WTC11 (cell line): Measurements from ENCODE around the gene KCNA1. TPM values are rescaled to one million over a fixed set of nuclear protein-coding genes. Genes with fewer than 3 reads are reported as not detected.

Source experiments
- ATAC-seq: fragments of 200-7000 bp; cut with Tn5 transposase; 2 replicates; pipeline ENCODE4 v1.10.0; 2021; ENCODE audit warnings: mild to moderate bottlenecking, moderate library complexity
- CTCF ChIA-PET: fragments of 300-600 bp; sonication (Branson Sonifier 250); formaldehyde crosslinking; loops from one replicate; lab custom pipeline; 2021; ENCODE audit warnings: antibody characterized with exemption; lab: Charles Lee
- POLR2A ChIA-PET: fragments of 350-600 bp; sonication (Branson Sonifier 250); formaldehyde crosslinking; loops from one replicate; lab custom pipeline; 2021; ENCODE audit warnings: antibody characterized with exemption; lab: Charles Lee
- DNase-seq: peaks from one replicate; pipeline ENCODE4 v3.0.0; 2021; ENCODE audit warnings: low spot score
- H3K27ac Mint-ChIP-seq: 2 replicates; pipeline ENCODE4 v1.8.0; 2021; ENCODE audit warnings: mixed read lengths
- H3K27me3 Mint-ChIP-seq: 2 replicates; pipeline ENCODE4 v1.8.0; 2021; ENCODE audit warnings: low read depth, mild to moderate bottlenecking, moderate library complexity, mixed read lengths
- H3K36me3 Mint-ChIP-seq: 2 replicates; pipeline ENCODE4 v1.8.0; 2021; ENCODE audit warnings: mixed read lengths
- H3K4me1 Mint-ChIP-seq: 2 replicates; pipeline ENCODE4 v1.8.0; 2022; ENCODE audit warnings: mixed read lengths
- H3K4me3 Mint-ChIP-seq: 2 replicates; pipeline ENCODE4 v1.8.0; 2021; ENCODE audit warnings: mild to moderate bottlenecking, moderate library complexity, mixed read lengths
- H3K9me3 Mint-ChIP-seq: 2 replicates; pipeline ENCODE4 v1.8.0; 2021; ENCODE audit warnings: mixed read lengths
- AR ChIP-seq: fragments of 250-450 bp; sonication (Bioruptor Pico); IDR thresholded peaks from 2 replicates; pipeline ENCODE4 v1.9.0; 2021; ENCODE audit warnings: mild to moderate bottlenecking
- ATF1 ChIP-seq: sonication (generic); formaldehyde crosslinking; IDR thresholded peaks from 2 replicates; pipeline ENCODE4 v1.8.1; 2023; ENCODE audit warnings: mild to moderate bottlenecking, moderate library complexity, missing genetic modification reagents
- ATF2 ChIP-seq: sonication (generic); formaldehyde crosslinking; IDR thresholded peaks from 2 replicates; pipeline ENCODE4 v1.8.1; 2022; ENCODE audit warnings: low read depth, missing genetic modification reagents, borderline replicate concordance
- CREM ChIP-seq: sonication (generic); formaldehyde crosslinking; IDR thresholded peaks from 2 replicates; pipeline ENCODE4 v1.8.1; 2022; ENCODE audit warnings: mild to moderate bottlenecking, missing genetic modification reagents, moderate library complexity
- CTCF ChIP-seq: fragments of 200-600 bp; IDR thresholded peaks from 2 replicates; pipeline ENCODE4 v1.8.0; 2022; ENCODE audit warnings: antibody characterized with exemption
- E2F1 ChIP-seq: sonication (generic); formaldehyde crosslinking; IDR thresholded peaks from 2 replicates; pipeline ENCODE4 v1.8.0; 2022; ENCODE audit warnings: mild to moderate bottlenecking, missing genetic modification reagents
- ERG ChIP-seq: fragments of 250-450 bp; sonication (Bioruptor Pico); IDR thresholded peaks from 2 replicates; pipeline ENCODE4 v1.8.0; 2021; ENCODE audit warnings: mild to moderate bottlenecking
- GRHL2 ChIP-seq: fragments of 250-450 bp; sonication (Bioruptor Pico); IDR thresholded peaks from 2 replicates; pipeline ENCODE4 v1.8.0; 2022; ENCODE audit warnings: mild to moderate bottlenecking, moderate library complexity; ENCODE audit not compliant: insufficient replicate concordance, severe bottlenecking
- GTF2I ChIP-seq: fragments of 250-450 bp; sonication (Bioruptor Pico); conservative IDR thresholded peaks from 2 replicates; pipeline ENCODE4 v1.4.0; 2021; ENCODE audit warnings: mild to moderate bottlenecking
- JAZF1 ChIP-seq: fragments of 250-450 bp; sonication (Bioruptor Pico); IDR thresholded peaks from 2 replicates; pipeline ENCODE4 v1.9.0; 2021; ENCODE audit warnings: moderate library complexity, mild to moderate bottlenecking, inconsistent platforms
- JUN ChIP-seq: sonication (generic); formaldehyde crosslinking; IDR thresholded peaks from 2 replicates; pipeline ENCODE4 v1.8.0; 2023; ENCODE audit warnings: mild to moderate bottlenecking, missing genetic modification reagents
- KAT7 ChIP-seq: sonication (generic); formaldehyde crosslinking; IDR thresholded peaks from 2 replicates; pipeline ENCODE4 v1.8.1; 2023; ENCODE audit warnings: missing genetic modification reagents, mild to moderate bottlenecking, borderline replicate concordance
- MLX ChIP-seq: sonication (generic); formaldehyde crosslinking; IDR thresholded peaks from 2 replicates; pipeline ENCODE4 v1.8.1; 2023; ENCODE audit warnings: mild to moderate bottlenecking, missing genetic modification reagents, moderate library complexity
- MYBL2 ChIP-seq: sonication (generic); formaldehyde crosslinking; IDR thresholded peaks from 2 replicates; pipeline ENCODE4 v1.8.1; 2023; ENCODE audit warnings: mild to moderate bottlenecking, moderate library complexity, missing genetic modification reagents
- NR2C2 ChIP-seq: sonication (generic); formaldehyde crosslinking; IDR thresholded peaks from 2 replicates; pipeline ENCODE4 v1.8.0; 2022; ENCODE audit warnings: mild to moderate bottlenecking, missing genetic modification reagents
- SP1 ChIP-seq: sonication (generic); formaldehyde crosslinking; conservative IDR thresholded peaks from 2 replicates; pipeline ENCODE4 v1.8.1; 2022; ENCODE audit warnings: missing genetic modification reagents
- TEAD1 ChIP-seq: sonication (generic); formaldehyde crosslinking; IDR thresholded peaks from 2 replicates; pipeline ENCODE4 v1.8.0; 2022; ENCODE audit warnings: mild to moderate bottlenecking, missing genetic modification reagents
- ZNF317 ChIP-seq: sonication (generic); formaldehyde crosslinking; IDR thresholded peaks from 2 replicates; pipeline ENCODE4 v1.8.1; 2023; ENCODE audit warnings: low read depth, mild to moderate bottlenecking, moderate library complexity, missing genetic modification reagents, borderline replicate concordance
- ZNF425 ChIP-seq: fragments of 250-450 bp; sonication (Bioruptor Pico); conservative IDR thresholded peaks from 2 replicates; pipeline ENCODE4 v1.9.0; 2021; ENCODE audit warnings: mild to moderate bottlenecking
- total RNA-seq: library from RNA; stranded (reverse); gene quantifications from 3 replicates; pipeline ENCODE4 v1.2.3, GENCODE V29; 2021

Gene KCNA1
- total RNA-seq, 1 experiment from 2014 or later, result 0.04 TPM

- Mint-ChIP-seq H3K4me1 (no peaks in the 10 kb centered on the region), H3K4me3 (no peak overlapping the region), H3K27me3 (peaks cover 24% of the 10 kb centered on the region), H3K27ac (no peak overlapping the region), H3K9me3 (no peaks in the 10 kb centered on the region), H3K36me3 (no peaks in the 10 kb centered on the region)
- ChIA-PET CTCF (interaction anchor here (1.0 kb wide), 1 partner anchor 43 kb away, joined by 3 read pairs; no protein-coding TSS in a partner anchor), POLR2A (no interaction called here)
- no peak for TF ChIP-seq ZNF317 (CRISPR knock-in tag)
- no peak for TF ChIP-seq ATF2 (CRISPR knock-in tag)
- TF ChIP-seq KAT7 (CRISPR knock-in tag), result no peak
- TF ChIP-seq JUN (CRISPR knock-in tag), result no peak
- no peak for TF ChIP-seq CREM (CRISPR knock-in tag)
- no peak for TF ChIP-seq GTF2I (CRISPR knock-in tag)
- TF ChIP-seq JAZF1 (CRISPR knock-in tag), result no peak
- no peak for TF ChIP-seq GRHL2 (CRISPR knock-in tag)
- no peak for TF ChIP-seq E2F1 (CRISPR knock-in tag)
- no peak for TF ChIP-seq ZNF425 (CRISPR knock-in tag)
- no peak for TF ChIP-seq NR2C2 (CRISPR knock-in tag)
- no peak for TF ChIP-seq SP1 (CRISPR knock-in tag)
- TF ChIP-seq MYBL2 (CRISPR knock-in tag), result no peak
- no peak for TF ChIP-seq ERG (CRISPR knock-in tag)
- TF ChIP-seq CTCF, result no peak
- DNase-seq (no peak), ATAC-seq (no peak)
Observed at GRCh38 chr12:4891866-4892265, 17.8 kb upstream of the KCNA1 start.

- no peak for ATAC-seq
- ChIA-PET POLR2A (no interaction called here), CTCF (interaction anchor here (1.0 kb wide), 1 partner anchor 43 kb away, joined by 3 read pairs; no protein-coding TSS in a partner anchor)
- H3K9me3 Mint-ChIP-seq, result no peaks in the 10 kb centered on the region
- no peak overlapping the region for H3K4me3 Mint-ChIP-seq
- no peak for DNase-seq
- peaks cover 24% of the 10 kb centered on the region for H3K27me3 Mint-ChIP-seq
- H3K27ac Mint-ChIP-seq, result no peak overlapping the region
- H3K4me1 Mint-ChIP-seq, result no peaks in the 10 kb centered on the region
- H3K36me3 Mint-ChIP-seq, result no peaks in the 10 kb centered on the region
- TF ChIP-seq CREM (CRISPR knock-in tag), result no peak
- TF ChIP-seq ATF1 (CRISPR knock-in tag), result no peak
- no peak for TF ChIP-seq TEAD1 (CRISPR knock-in tag)
- no peak for TF ChIP-seq MLX (CRISPR knock-in tag)
- TF ChIP-seq AR (CRISPR knock-in tag), result no peak
- TF ChIP-seq ERG (CRISPR knock-in tag), result no peak
Observed at GRCh38 chr12:4892418-4892817, 17.3 kb upstream of the KCNA1 start.
